Measurements from ENCODE around the gene CXXC5. TPM values are rescaled to one million over a fixed set of nuclear protein-coding genes. Genes with fewer than 3 reads are reported as not detected.
A peak's percentile ranks its signal among the peaks of the same experiment; 100 is the strongest.

Gene CXXC5
- total RNA-seq, 4 donors from 2014 or later = 26.5 to 50.7 (median 36.2) TPM

- in situ Hi-C loops (cut with MboI; ENCODE audit: low pct_ligation_motif_present in 1 of 4, low pct_unique_long_range_greater_than_20kb in 1 of 4, low sequenced_read_pairs in 3 of 4) = no loop called here
- Histone ChIP-seq H3K27me3 (no peaks in the 10 kb centered on the region), H3K27ac (peak overlapping the region; percentile 10 to 60 (median 20)), H3K4me3 (no peak overlapping the region), H3K4me1 (peaks cover 0 to 26% (median 9%) of the 10 kb centered on the region in 4 donors), H3K9me3 (no peaks in the 10 kb centered on the region), H3K36me3 (peaks cover 0 to 5% (median 0%) of the 10 kb centered on the region in 4 donors)
- no peak for DNase-seq
- TF ChIP-seq EP300 (IDR thresholded peaks at IDR 0.05; ENCODE audit: low read depth) (no peak), POLR2A (IDR thresholded peaks at IDR 0.05) (no peak), CTCF (IDR thresholded peaks at IDR 0.05) (no peak), POLR2AphosphoS5 (IDR thresholded peaks at IDR 0.05) (no peak)
- intact Hi-C loops (cut with DNase I; ENCODE audit: low total_unique reads) = no loop called here
- WGBS, 2 donors (ENCODE audit: low coverage in 1 of 2) = 55 to 83% methylated on average over 4 to 20 of the region's 22 CpGs
These were observed 29.8 kb downstream of the CXXC5 start for GRCh38 chr5:139677736-139678613.

- DNase-seq = no peak
These were observed 30.9 kb downstream of the CXXC5 start for GRCh38 chr5:139678751-139679750.

GRCh38 chr5:139680368-139681111 is 32.4 kb downstream of the CXXC5 start:
- TF ChIP-seq CTCF (IDR thresholded peaks at IDR 0.05) (no peak), POLR2A (IDR thresholded peaks at IDR 0.05) (no peak), POLR2AphosphoS5 (IDR thresholded peaks at IDR 0.05) (no peak), EP300 (IDR thresholded peaks at IDR 0.05; ENCODE audit: low read depth) (no peak)
- no peak for DNase-seq
- Histone ChIP-seq H3K27ac (no peak overlapping the region), H3K36me3 (peaks cover 0 to 5% (median 0%) of the 10 kb centered on the region in 4 donors), H3K4me1 (peaks cover 0 to 19% (median 7%) of the 10 kb centered on the region in 4 donors), H3K27me3 (no peaks in the 10 kb centered on the region), H3K9me3 (no peaks in the 10 kb centered on the region), H3K4me3 (no peak overlapping the region)
- intact Hi-C loops (cut with DNase I; ENCODE audit: low total_unique reads) = no loop called here
- in situ Hi-C loops (cut with MboI; ENCODE audit: low pct_ligation_motif_present in 1 of 4, low pct_unique_long_range_greater_than_20kb in 1 of 4, low sequenced_read_pairs in 3 of 4) = no loop called here
- WGBS, 2 donors (ENCODE audit: low coverage in 1 of 2) = 95% methylated on average over 31 of the region's 36 CpGs; no CpG with 5 or more reads in 1 of the 2 donors

More at GRCh38 chr5:139678751-139679750, 30.9 kb downstream of the CXXC5 start:
- peak overlapping the region in 2 of 4 donors; percentile 0 to 60 for H3K27ac ChIP-seq
- TF ChIP-seq EP300 (IDR thresholded peaks at IDR 0.05; ENCODE audit: low read depth) (no peak), CTCF (IDR thresholded peaks at IDR 0.05) (no peak)
- H3K4me3 ChIP-seq = no peak overlapping the region
- peaks cover 0 to 5% (median 0%) of the 10 kb centered on the region in 4 donors for H3K36me3 ChIP-seq
- 84 to 90% methylated on average over 6 to 14 of the region's 17 CpGs for WGBS, 2 donors (ENCODE audit: low coverage in 1 of 2)
- H3K9me3 ChIP-seq = no peaks in the 10 kb centered on the region
- no peaks in the 10 kb centered on the region for H3K27me3 ChIP-seq
- H3K4me1 ChIP-seq = peaks cover 0 to 22% (median 9%) of the 10 kb centered on the region in 4 donors
- intact Hi-C loops (cut with DNase I; ENCODE audit: low total_unique reads) = no loop called here
- in situ Hi-C loops (cut with MboI; ENCODE audit: low pct_ligation_motif_present in 1 of 4, low pct_unique_long_range_greater_than_20kb in 1 of 4, low sequenced_read_pairs in 3 of 4) = no loop called here
